Cerebellar cortex (tissue), 1 donor: ENCODE data around the gene PLPP3.
"Not testable (repeated sequence)": the region's sequence is repeated elsewhere in the genome, so short reads cannot be mapped to it uniquely, and the experiment has no call there.

Experiments
- DNase-seq: peaks from one replicate; pipeline ENCODE4 v3.0.0-alpha.2; 2015; ENCODE audit warnings: low spot score

Gene PLPP3

DNA sequence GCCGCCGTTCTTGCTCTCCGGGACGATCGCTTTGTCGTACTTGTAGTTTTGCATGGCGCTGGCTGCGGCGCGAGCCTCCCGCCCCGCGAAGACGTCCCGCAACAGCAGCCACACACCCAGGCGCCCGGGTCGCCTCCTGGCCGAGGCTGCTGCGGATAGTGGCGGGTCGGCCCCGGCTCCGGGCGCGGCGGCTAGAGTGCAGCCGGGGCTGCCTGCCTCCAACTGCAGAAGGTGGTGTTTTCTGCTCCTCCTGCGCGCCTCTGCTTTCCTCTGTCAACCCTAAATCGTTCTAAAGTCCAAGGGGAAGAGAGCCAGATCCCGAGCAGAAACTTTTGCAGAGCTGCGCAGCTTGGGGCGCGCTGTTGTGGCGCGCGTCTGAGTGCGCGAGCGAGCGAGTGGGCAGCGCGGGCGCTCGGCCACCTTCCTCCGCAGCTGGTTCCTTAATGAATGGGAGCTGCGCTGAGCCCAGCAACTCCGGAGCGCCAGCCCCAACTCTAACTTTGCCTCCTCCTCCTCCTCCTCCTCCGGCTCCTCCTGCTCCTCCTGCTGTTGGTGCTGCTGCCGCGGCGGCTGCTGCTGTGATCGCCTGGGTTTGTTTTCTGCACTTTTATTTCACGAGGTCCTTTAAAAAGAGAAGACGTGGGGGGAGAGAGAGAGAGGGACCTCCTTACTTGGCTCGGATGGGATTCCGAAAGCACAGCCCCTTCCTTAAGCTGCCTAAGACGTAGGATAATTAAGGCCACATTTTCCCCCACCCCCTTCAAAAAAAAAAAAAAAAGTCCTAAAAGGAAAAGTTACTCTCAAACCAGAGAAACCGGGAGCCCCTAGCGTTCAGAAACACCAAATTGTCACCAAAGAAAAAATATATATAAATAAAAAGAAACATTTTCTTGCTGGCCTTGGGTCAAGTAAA is at the start of gene PLPP3:
Gene PLPP3, minus strand, starts transcription at position 601 of the 913 bp plus-strand sequence. Its CDS starts 547 bp downstream, at position 54.
- peak; percentile 31 for DNase-seq

DNA sequence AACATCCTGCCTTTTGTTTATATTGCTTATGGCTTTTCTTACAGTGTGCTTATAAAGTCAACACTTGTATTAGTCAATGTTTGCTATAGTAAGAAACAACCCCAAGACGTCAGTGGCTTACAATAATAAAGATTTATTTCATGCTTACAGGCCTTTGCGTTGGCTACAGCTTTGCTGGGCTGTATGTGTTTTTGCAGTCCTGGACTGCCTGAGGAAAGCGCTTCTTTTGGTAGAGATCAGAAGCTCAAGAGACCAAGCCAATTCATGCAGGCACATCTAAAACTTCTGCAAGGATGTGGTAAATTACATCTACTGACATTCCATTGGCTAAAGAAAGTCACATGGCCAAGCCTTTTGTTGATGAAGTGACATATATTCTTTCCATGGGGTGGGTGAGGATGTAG is 48.3 kb upstream of the PLPP3 start:
- DNase-seq, result no peak

- no peak for DNase-seq
Measured at GRCh38 chr1:56627019-56627635, 47.8 kb upstream of the PLPP3 start.

DNA sequence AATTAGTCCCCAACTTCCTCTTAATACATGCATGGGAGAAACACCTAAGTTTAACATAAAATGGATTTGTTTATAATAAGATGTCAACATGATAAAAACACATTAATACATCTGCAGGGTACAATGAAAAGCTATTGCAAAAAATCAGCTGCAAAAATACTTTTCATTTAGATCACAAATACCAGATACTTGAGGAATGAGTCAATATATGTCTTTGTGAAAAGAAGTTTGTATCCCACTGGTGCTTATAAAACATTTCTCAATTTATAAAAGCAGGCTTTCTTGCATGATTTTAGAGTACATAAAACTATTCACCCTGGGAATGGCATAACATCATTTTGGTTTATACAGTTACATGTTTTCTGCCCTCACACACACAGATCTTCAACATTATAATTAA is 47.2 kb upstream of the PLPP3 start:
- no peak for DNase-seq

GRCh38 chr1:56625819-56626440 is 46.6 kb upstream of the PLPP3 start:
- DNase-seq, result no peak

DNA sequence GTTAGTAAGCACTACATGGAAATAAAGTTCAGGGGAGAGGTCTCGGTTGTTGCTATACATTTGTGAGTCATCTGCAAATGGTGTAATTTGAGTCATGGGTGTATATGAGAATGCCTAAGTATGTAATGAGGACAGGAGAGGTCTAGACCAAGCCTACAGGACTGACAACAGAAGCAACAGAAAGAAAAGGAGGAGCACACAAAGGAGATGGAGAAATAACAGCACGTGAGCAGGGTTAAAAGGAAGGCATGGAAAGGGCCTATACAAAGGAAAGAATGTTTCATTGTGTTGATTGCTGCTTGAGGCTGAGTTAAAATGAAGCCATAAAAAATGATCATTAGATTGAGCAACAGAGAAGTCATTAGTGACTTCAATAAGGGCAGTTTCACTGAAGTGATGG is 37.8 kb upstream of the PLPP3 start:
- DNase-seq, result no peak

DNA sequence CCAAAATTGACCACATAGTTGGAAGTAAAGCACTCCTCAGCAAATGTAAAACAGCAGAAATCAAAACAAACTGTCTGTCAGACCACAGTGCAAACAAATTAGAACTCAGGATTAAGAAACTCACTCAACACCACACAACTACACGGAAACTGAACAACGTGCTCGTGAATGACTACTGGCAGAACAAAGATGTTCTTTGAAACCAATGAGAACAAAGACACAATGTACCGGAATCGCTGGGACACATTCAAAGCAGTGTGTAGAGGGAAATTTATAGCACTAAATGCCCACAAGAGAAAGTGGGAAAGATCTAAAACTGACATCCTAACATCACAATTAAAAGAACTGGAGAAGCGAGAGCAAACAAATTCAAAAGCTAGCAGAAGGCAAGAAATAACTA is 31.4 kb upstream of the PLPP3 start:
- DNase-seq, result not testable (repeated sequence)

DNA sequence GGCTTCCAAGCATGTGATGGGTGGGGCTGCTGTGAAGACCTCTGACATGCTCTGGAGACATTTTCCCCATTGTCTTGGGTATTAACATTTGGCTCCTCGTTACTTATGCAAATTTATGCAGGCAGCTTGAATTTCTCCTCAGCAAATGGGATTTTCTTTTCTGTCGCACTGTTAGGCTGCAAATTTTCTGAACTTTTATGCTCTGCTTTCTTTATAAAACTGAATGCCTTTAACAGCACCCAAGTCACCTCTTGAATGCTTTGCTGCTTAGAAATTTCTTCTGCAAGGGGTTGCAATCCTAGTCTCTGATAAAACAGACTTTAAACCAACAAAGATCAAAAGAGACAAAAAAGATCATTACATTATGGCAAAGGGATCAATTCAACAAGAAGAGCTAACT is 30.7 kb upstream of the PLPP3 start:
- not testable (repeated sequence) for DNase-seq

- DNase-seq, result not testable (repeated sequence)
Measured at GRCh38 chr1:56595397-56596191, 16.2 kb upstream of the PLPP3 start.

DNA sequence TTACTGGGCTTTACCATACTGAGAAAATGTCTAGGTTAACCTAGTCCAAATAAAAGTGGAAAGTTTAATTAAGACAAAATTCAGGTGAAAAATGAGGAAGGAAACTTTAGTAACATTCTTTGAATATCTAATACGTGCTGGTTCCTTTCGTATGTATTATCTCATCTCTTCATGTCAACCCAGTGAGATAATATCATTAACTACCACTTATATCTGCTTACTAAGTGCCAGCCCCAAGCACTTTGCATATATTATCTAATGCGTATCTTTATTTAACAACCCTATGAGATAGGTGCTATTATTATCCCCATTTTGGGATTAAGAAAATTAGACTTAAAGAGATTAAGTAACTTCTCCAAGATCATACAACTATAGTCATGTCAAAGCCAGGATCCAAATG is 12.5 kb upstream of the PLPP3 start:
- DNase-seq, result no peak

DNA sequence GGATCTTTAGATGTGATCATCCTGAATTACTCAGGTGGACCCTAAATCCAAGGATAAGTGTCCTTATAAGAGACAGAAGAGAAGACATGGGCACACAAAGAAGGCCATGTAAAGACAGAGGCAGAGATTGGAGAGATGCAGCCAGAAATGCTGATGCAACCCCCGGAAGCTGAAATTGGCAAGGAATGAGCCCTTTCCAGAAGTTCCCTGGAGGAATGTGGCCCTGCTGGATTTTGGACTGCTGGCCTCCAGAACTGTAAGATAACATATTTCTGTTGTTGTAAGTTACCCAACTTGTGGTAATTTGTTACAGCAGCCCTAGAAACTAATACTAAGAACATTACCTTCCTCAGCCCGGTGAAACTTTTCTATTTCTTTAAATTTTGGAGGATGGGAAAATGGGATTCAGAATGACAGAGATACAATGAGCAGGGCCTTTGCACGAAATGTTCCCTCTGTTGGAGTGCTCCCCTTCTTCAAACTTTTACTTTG is 11.2 kb upstream of the PLPP3 start:
- DNase-seq, result no peak

DNA sequence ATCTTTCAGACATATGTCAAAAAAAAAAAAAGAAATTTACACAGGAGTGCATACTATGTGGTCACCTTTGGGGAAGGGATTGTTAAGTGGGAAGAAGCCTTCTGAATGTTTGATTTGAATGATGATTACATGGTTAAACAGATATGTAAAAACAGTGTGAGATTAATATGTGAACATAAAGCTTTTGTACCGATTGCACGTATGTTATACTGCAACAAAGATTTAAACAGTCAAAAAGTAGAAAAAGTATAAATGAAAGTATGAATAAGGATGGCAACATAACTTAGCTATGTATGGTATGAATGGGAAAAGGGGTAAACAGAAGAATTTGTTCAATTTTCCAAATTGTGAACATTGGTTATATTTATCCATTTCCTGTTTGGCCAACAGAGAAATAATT is 10.0 kb upstream of the PLPP3 start:
- DNase-seq, result no peak

DNA sequence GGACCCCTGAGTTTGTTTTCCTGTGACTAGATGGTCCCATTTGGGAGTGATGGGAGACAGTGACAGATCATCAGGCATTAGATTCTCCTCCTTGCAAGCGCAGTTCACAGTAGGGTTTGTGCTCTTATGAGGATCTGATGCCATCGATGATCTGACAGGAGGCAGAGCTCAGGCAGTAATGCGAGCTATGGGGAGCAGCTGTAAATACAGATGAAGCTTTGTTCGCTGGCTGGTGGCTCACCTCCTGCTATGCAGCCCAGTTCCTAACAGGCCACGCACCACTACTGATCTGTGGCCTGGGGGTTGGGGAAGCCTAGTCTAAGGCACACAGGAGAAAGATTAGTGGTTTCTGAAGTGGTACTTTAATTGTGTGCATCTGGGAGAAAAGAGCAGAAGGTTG is 7.1 kb upstream of the PLPP3 start:
- DNase-seq, result no peak

DNA sequence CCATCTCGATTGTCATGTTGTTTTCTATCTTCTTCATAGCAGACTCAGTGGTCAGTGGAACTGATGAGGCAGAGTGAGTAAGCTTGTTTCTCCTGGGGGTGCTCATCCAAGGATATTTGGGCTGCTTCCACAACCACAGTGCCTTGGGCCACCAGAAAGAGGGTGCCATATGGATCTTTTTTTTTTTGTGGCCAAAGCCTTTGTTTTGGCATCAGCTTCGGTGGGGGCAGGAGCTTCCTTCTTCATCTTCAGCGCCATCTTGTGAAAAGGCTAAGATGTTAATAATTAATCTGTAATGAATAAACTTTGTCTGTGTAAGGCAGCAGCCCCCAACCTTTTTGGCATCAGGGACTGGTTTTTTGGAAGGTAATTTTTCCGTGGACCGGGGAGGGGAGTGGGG is 6.6 kb upstream of the PLPP3 start:
- peak; percentile 11 for DNase-seq

DNA sequence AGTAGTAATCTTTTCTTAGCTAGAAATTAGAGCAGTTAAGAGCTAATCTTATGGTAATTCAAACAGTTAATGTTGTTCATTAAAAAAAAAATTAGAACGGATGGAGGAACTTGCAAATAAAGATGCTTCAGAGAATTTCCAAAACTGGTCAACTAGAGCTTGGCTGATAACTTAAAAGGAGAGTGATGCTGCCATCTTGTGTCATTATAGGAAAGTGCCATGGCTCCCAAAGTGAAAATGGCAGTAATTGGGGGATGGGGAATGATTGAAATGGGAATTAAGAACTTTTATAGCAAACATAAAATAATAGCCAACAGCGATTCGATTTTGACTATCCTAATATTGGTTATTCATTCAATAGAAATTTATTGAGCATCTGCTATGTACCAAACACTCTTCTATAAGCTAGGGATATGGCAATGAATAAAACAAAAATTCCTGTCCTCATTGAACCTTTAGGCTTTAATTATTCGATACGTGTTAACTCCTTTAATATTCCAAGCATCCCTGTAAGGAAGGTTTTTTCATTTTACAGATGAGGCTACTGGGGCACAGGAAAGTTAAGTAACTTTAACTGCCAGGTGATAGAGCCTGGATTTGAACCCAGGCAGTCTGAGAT is 5.7 kb upstream of the PLPP3 start:
- peak; percentile 72 for DNase-seq

DNA sequence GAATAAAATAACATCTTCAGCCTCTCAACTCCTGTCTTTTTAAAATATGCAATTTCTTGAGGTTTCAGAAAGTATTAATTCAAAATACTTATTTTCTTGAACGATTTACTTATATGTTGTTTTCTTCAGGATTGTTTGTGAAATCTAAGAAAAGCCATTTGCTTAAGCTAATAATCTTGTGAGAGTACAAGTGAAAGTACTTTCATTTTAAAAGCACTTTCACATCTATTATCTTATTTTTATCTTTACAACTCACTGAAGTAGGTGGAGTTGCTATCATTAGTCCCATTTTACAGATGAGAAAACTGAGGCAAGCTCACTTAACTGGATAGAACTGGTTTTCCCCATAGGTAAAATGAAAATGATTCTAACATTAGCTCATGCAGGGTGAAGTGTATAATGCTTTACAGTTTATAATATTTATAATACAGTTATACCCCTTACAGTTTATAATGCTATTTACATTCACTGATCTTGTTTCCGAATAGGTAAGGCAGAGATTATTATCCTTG is 4.7 kb upstream of the PLPP3 start:
- DNase-seq, result no peak

GRCh38 chr1:56580771-56581170 is 1.4 kb upstream of the PLPP3 start:
- DNase-seq, result no peak

GRCh38 chr1:56578138-56578962 is 1.0 kb downstream of the PLPP3 start:
- DNase-seq, result peak; percentile 24

- DNase-seq, result no peak
Measured at GRCh38 chr1:56577406-56578137, 1.8 kb downstream of the PLPP3 start.
